Jurkat, Clone E6-1 (cell line): ENCODE data around the gene EZR.
"Not testable (repeated sequence)": the region's sequence is repeated elsewhere in the genome, so short reads cannot be mapped to it uniquely, and the experiment has no call there.

Experiments
- DNase-seq: peaks from one replicate; pipeline ENCODE4 v3.0.0-alpha.2; 2011; ENCODE audit warnings: low read depth, low spot score
- H3K4me3 ChIP-seq: 2 replicates; pipeline ENCODE4 v1.5.1; 2011; ENCODE audit warnings: mild to moderate bottlenecking, low read length, control low read depth, moderate library complexity

EZR gene

GRCh38 chr6:158847012-158847529 is 27.9 kb upstream of the EZR start:
- H3K4me3 ChIP-seq = no peak overlapping the region
- DNase-seq = no peak

GRCh38 chr6:158843751-158844683 is 24.8 kb upstream of the EZR start:
- no peak overlapping the region for H3K4me3 ChIP-seq
- no peak for DNase-seq

- H3K4me3 ChIP-seq = no peak overlapping the region
- no peak for DNase-seq
Measured at GRCh38 chr6:158841358-158841757, 22.2 kb upstream of the EZR start.

GRCh38 chr6:158840465-158840864 is 21.3 kb upstream of the EZR start:
- H3K4me3 ChIP-seq = no peak overlapping the region
- DNase-seq = no peak

DNA sequence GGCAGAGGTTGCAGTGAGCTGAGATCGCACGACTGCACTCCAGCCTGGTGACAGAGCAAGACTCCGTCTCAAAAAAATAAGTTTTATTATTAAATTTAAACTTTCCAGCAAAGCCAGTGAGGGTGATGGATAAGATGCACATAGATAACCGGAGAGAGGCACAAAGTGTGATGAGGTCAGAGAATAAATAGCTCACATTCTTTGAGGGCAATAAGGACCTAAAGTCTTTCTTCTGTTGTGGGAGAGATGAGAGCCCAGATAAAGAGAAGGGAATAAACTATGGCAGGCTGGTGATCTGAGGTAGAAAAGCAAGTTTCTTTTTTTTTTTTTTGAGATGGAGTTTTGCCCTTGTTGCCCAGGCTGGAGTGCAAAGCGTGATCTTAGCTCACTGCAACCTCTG is 20.6 kb upstream of the EZR start:
- H3K4me3 ChIP-seq = no peak overlapping the region
- DNase-seq = no peak

GRCh38 chr6:158838790-158839189 is 19.6 kb upstream of the EZR start:
- DNase-seq, H3K4me3 ChIP-seq: not testable (repeated sequence)

DNA sequence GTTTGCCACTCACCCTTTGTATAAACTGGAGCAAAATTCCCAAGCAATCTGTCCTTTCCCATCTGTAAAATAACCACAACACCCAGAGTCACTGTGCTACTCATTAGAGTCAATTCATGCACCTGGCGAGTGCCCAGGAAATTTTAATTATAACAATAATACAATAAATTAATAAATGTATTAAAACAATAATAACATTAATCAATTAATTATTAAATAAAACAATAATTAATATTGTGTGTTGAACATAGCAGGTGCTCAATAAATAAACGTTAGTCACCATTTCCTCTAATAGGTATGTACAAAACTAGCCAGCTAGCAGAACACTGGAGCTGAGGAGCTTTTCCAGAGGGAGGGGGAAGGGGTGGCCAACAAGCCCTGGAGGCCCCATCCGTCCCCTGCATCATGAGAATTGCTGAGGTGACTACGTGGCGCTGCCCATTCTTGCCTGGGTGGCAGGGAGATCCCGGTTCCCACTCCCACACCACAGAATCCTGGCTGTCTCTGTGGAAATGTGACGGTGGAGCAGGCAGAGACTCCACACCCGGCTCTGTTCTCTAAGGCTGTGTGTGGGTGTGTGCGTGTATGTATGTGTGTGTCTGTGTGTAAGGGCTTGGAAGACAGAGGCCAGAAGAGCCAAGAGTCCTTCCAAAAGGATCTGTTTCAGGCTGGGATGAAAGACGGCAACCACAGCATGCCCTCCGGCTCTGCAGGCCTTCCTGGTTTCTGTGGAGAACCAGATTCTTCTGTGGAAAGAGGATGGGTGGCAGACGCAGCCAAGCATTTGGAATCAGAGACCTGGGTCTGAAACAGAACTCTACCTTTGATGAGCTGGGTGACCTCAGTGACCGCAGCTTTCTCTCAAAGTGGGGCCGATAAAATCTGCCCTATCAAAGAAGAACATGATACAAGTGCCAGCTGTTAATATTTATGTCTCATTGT is 18.8 kb upstream of the EZR start:
- no peak overlapping the region for H3K4me3 ChIP-seq

DNA sequence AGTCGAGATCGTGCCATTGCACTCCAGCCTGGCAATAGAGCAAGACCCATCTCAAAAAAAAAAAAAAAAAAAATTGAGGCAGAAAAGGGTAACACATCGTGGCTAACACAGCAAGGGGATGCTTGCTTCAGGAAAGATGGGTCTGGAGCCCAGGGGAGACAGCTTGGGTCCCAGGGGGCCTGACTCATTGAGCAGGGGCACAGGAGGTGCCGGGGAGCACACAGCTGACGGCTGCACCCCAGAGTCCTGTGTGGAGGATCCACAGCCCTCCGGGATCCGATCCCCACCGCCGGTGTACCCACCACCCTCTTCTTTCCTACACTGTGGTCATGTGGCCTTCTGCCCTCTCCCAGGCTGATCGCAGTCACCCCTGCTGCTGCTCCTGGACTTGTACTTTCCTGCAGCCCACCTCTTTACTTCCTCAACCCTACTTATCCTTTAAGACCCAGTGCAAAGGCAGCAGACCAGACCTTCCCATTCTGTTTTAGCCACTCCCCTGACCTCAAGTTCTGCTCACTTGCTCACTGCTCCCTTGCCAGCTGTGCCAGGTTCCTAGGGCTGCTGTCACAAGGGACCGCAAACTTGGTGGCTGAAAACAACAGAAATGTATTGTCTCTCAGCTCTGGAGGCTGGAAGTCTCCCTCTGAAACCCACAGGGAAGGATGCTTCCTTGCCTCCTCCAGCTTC is 17.6 kb upstream of the EZR start:
- no peak for DNase-seq
- H3K4me3 ChIP-seq = no peak overlapping the region

More for the DNA sequence above, 18.8 kb upstream of the EZR start:
- DNase-seq = no peak

DNA sequence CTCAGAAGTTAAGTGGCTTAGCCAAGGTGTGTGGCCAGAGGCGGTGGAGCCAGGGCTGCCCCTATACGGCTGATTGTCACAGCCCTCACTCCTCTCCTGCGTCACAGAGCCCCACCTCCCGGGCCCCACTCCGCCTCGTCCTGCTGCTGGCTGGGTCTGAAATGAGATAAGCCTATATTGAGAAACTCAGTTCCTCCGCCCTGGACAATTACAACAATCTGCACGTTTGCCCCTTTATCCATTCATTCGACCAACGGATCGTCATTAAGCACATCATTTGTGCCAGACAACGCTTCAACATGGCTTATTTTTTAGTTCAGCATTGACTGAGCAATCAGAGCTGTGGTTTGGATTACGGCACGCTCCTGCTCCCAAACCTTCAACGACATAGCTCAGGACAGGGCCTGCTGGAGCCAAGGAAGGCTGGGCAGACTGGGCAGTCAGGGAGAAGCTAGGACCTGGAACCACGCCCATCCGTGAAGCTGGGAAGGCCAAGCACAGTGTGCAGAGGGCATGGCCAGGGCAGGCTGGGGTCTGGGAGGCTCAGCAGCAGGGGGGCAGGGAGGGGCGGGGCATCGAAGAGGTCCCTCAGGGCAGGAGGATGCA is 16.6 kb upstream of the EZR start:
- H3K4me3 ChIP-seq = no peak overlapping the region
- DNase-seq = no peak

- DNase-seq = no peak
Measured at GRCh38 chr6:158834675-158835385, 15.7 kb upstream of the EZR start.

GRCh38 chr6:158832807-158833206 is 13.6 kb upstream of the EZR start:
- not testable (repeated sequence) for DNase-seq, H3K4me3 ChIP-seq

More at GRCh38 chr6:158834675-158835385, 15.7 kb upstream of the EZR start:
- H3K4me3 ChIP-seq = no peak overlapping the region

- no peak for DNase-seq
Measured at GRCh38 chr6:158832026-158832425, 12.9 kb upstream of the EZR start.

GRCh38 chr6:158831571-158831970 is 12.4 kb upstream of the EZR start:
- no peak for DNase-seq

More at GRCh38 chr6:158832026-158832425, 12.9 kb upstream of the EZR start:
- no peak overlapping the region for H3K4me3 ChIP-seq

DNA sequence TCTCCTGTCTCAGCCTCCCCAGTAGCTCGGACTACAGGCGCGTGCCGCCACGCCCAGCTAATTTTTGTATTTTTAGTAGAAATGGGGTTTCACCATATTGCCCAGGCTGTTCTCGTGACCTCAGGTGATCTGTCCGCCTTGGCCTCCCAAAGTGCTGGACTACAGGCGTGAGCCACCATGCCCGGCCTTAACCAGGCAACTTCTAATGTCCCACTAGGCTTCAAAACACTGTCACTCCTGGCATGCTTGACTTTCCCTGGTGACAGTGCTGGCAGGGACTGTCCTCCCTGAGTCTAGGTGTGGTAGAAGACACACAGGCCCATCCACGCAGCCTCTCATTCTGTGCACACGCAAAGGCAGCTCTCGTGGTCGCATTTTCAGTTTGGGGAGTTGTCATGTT is 11.6 kb upstream of the EZR start:
- H3K4me3 ChIP-seq = no peak overlapping the region

More at GRCh38 chr6:158831571-158831970, 12.4 kb upstream of the EZR start:
- H3K4me3 ChIP-seq = no peak overlapping the region

GRCh38 chr6:158828807-158829206 is 9.6 kb upstream of the EZR start:
- DNase-seq = no peak
- H3K4me3 ChIP-seq = no peak overlapping the region

More for the DNA sequence above, 11.6 kb upstream of the EZR start:
- no peak for DNase-seq

- no peak overlapping the region for H3K4me3 ChIP-seq
- DNase-seq = no peak
Measured at GRCh38 chr6:158826819-158827501, 7.8 kb upstream of the EZR start.

DNA sequence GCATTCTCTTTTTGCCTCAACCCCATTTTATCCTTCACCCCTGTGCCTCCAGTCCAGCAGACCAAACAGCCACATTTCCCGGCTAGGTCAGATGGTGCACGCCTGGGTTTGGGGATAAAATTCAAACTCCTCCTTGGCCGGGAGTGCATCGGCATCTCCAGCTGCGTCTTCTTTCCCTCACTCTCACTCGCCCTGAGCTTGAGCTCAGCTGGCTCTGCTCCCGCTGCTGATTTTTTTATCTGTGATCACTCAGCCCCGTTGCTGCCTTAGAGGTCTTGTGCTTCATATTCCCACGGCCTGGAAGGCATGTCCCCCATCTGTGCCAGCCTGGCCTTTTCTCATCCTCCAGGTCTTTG is 6.8 kb upstream of the EZR start:
- DNase-seq = no peak
- H3K4me3 ChIP-seq = no peak overlapping the region
